GM19025 (cell line): ENCODE results near the gene KRT26.

ENCODE experiments used
- ATAC-seq: cut with Tn5 transposase; IDR thresholded peaks from one replicate; pipeline ENCODE4 v1.9.1; 2021; ENCODE audit warnings: mild to moderate bottlenecking, low read depth, moderate library complexity; ENCODE audit not compliant: unreplicated experiment

KRT26 gene

DNA sequence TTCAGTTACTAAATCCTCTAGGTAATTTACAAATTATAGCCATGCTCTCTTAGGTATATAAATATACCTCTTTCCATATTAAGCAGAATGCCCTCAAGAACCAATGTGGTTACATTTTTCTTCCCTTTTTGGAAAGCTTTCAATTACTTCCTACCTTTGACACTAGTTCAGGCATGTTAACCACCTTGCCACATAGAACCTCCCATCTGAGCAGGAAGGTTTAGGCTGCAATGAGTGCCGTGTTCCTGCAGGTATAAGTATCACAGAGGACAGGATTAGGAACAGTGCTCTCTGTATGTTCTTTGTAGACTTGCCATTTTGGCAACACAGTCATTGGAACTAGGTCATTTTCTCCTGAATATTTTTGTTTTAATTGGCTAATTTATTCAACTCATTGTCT lies 37.0 kb downstream of the KRT26 start:
- ATAC-seq, result no peak

DNA sequence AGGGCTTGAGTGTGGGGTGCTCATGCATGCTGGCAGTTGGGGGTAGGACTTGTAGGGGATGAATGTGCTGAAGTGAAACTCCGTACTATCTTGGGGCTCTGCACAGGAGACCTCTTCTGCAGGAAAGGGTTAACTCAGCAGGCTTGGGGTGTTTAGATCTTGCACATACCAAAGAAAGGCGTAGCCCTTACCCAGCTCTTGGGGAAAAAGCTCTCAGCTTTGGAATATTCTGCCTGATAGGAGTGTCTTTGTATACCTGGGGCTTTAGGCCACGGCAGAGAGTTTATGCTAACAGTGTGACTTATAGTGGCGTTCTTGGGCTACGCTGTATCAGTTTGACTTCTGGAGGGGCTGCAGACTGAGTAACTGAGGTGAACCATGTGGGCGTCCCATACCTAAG lies 38.0 kb downstream of the KRT26 start:
- no peak for ATAC-seq

GRCh38 chr17:40730970-40731369 lies 41.0 kb downstream of the KRT26 start:
- ATAC-seq, result no peak

GRCh38 chr17:40727447-40728231 lies 44.4 kb downstream of the KRT26 start:
- no peak for ATAC-seq

DNA sequence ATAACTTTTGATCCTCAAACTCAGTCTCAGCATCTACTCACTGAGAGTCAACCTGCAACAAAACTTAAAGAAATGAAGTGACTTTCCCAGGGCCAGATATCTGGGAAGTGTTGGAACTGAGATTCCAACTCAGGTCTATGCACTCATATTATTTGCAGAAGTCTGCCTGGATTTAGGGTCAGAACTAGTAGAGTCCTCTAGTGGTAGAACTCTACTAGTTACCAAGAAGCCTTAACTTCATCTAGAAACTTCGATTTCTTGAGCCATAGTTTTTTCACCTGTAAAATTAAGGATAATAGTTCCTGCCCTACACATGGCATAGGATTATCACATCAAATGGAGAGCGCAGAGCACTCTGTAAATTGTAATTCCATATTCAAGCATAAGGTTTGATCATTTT lies 45.1 kb downstream of the KRT26 start:
- ATAC-seq, result no peak

- ATAC-seq, result no peak
These were observed 47.3 kb downstream of the KRT26 start for GRCh38 chr17:40724656-40725055.

GRCh38 chr17:40722241-40722640 lies 49.8 kb downstream of the KRT26 start:
- ATAC-seq, result no peak

DNA sequence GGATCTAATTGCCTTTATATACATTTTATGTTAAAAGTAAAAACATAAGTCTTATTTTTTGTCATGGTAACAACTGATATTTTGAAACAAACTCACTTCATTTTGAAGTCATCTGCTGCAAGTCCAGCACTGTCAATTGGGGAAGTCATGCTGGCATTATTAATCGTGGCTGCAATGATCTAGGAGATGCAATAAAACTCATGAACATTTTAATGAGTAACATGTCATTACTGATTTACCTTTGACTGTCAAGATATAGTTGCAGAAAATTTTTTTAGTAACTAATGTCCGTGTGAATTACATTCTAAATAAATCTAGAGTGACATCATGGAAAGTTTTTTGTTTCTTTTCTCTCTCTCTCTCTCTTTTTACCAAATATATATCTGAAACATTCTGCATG lies 51.1 kb downstream of the KRT26 start:
- ATAC-seq, result no peak

GRCh38 chr17:40718930-40719329 lies 53.1 kb downstream of the KRT26 start:
- no peak for ATAC-seq

DNA sequence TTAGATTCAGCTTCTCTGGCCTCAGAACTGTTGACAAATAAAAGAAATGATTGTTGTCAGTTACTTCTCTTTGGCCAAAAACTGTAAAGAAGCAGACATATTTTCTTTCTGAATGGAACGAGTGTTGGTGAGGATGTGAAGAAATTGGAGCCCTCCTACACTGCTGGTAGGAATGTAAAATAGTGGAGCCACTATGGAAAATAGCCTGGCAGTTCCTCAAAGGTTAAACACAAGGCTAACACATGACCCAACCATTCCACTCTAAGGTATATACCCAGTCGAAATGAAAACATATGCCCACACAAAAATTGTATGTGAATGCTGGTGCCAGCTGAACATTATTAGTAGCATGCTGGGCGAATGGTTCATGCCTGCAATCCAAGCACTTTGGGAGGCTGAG lies 54.2 kb downstream of the KRT26 start:
- ATAC-seq, result no peak
